SH-SY5Y (cell line): ENCODE results near the gene TTF1.

Experiments
- GATA2 ChIP-seq: IDR thresholded peaks from 2 replicates; pipeline ENCODE4 v1.6.1; 2011; ENCODE audit warnings: mild to moderate bottlenecking, low read depth, low read length
- GATA3 ChIP-seq: IDR thresholded peaks from 2 replicates; pipeline ENCODE4 v1.6.1; 2011; ENCODE audit warnings: low read depth, mild to moderate bottlenecking, low read length, moderate library complexity

DNA sequence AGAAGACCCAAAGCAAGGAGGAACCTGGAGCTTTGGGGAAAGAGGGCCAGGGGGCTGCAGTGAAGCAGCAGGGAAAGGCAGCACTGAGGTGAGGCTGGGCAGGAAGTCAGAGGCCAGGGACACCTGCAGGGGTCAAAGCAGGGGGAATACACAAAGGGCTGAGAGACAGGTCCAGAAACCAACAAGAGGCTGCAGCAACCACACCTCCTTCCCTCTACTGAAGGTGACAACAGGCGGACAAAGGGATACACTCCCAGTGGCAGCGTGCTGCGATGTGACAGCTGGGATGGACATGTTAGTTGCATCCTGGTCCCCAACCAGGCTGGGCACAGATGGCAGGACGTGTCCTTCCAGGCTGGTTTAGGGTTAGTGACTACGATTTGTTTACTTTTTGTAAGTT is 15.9 kb upstream of the TTF1 start:
- no peak for TF ChIP-seq GATA3
- no peak for TF ChIP-seq GATA2
